ENCODE data around the gene MARS2. TPM values are rescaled to one million over a fixed set of nuclear protein-coding genes. Genes with fewer than 3 reads are reported as not detected.
"Not testable (repeated sequence)": the region's sequence is repeated elsewhere in the genome, so short reads cannot be mapped to it uniquely, and the experiment has no call there.

The MARS2 gene
- total RNA-seq, 2 experiments from 2014 or later = 15.3 to 16.7 TPM

- peaks cover 14% of the 10 kb centered on the region for H3K27me3 Mint-ChIP-seq
- no peak overlapping the region for H3K4me3 Mint-ChIP-seq
- H3K27ac Mint-ChIP-seq = no peak overlapping the region
- CTCF ChIA-PET = no interaction called here
- no peak for ATAC-seq
- H3K9me3 Mint-ChIP-seq = no peaks in the 10 kb centered on the region
- intact Hi-C loops (cut with micrococcal nuclease) = no loop called here
- DNase-seq = no peak
- POLR2A ChIA-PET = interaction anchor here (0.6 kb wide), 1 partner anchor 174 kb away, joined by 3 read pairs; no protein-coding TSS in a partner anchor
- TF ChIP-seq, protein P1, sequence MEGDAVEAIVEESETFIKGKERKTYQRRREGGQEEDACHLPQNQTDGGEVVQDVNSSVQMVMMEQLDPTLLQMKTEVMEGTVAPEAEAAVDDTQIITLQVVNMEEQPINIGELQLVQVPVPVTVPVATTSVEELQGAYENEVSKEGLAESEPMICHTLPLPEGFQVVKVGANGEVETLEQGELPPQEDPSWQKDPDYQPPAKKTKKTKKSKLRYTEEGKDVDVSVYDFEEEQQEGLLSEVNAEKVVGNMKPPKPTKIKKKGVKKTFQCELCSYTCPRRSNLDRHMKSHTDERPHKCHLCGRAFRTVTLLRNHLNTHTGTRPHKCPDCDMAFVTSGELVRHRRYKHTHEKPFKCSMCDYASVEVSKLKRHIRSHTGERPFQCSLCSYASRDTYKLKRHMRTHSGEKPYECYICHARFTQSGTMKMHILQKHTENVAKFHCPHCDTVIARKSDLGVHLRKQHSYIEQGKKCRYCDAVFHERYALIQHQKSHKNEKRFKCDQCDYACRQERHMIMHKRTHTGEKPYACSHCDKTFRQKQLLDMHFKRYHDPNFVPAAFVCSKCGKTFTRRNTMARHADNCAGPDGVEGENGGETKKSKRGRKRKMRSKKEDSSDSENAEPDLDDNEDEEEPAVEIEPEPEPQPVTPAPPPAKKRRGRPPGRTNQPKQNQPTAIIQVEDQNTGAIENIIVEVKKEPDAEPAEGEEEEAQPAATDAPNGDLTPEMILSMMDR (IDR thresholded peaks at IDR 0.05) = no peak
- peaks cover 6% of the 10 kb centered on the region for H3K4me1 Mint-ChIP-seq (ENCODE audit: low read depth)
- H3K36me3 Mint-ChIP-seq (ENCODE audit: low read depth) = no peaks in the 10 kb centered on the region
Observed at GRCh38 chr2:197674591-197674990, 30.6 kb upstream of the MARS2 start.

GRCh38 chr2:197675246-197675645 lies 29.9 kb upstream of the MARS2 start, which contains the start of gene RFTN2:
TSS of gene RFTN2 (minus strand) at chr2:197675587. CDS start at chr2:197675458, 129 bp downstream.
- Mint-ChIP-seq H3K27me3 (peaks cover 14% of the 10 kb centered on the region), H3K4me1 (ENCODE audit: low read depth) (peaks cover 6% of the 10 kb centered on the region), H3K27ac (no peak within 1 kb of the TSS), H3K9me3 (no peaks in the 10 kb centered on the region), H3K36me3 (ENCODE audit: low read depth) (no peaks in the 10 kb centered on the region), H3K4me3 (no peak within 1 kb of the TSS)
- DNase-seq (no peak), ATAC-seq (no peak)
- TF ChIP-seq, protein P1 (IDR thresholded peaks at IDR 0.05) = no peak
- ChIA-PET POLR2A (no interaction called here), CTCF (no interaction called here)
- intact Hi-C loops (cut with micrococcal nuclease) = no loop called here

DNA sequence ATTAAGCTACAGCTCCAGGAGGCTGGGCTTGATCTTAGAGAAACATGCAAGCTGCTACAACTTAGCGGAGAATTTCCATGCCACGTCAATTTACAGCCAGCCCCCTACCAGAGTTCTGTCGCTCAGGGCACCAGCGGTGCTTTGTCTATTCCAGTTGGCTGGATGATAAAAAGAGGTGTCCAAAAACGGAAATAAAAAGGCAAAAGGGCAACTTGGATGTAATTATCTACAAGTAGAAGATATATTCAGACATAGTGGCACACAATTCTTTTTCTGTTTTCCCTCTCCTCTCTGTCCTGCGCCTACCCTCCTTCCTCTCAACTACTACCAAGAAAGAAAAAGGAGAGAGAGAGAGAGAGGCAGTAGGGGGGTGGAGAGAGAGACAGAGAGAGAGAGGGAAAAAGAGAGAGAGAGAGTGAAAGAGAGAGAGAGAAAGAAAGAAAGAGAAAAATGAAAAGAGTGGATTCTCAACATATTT lies 29.4 kb upstream of the MARS2 start:
- no peaks in the 10 kb centered on the region for H3K9me3 Mint-ChIP-seq
- DNase-seq = no peak
- H3K4me3 Mint-ChIP-seq = no peak overlapping the region
- TF ChIP-seq, protein P1 (IDR thresholded peaks at IDR 0.05) = no peak
- peaks cover 14% of the 10 kb centered on the region for H3K27me3 Mint-ChIP-seq
- POLR2A ChIA-PET = no interaction called here
- no peak for ATAC-seq
- no peak overlapping the region for H3K27ac Mint-ChIP-seq
- H3K36me3 Mint-ChIP-seq (ENCODE audit: low read depth) = no peaks in the 10 kb centered on the region
- CTCF ChIA-PET = no interaction called here
- intact Hi-C loops (cut with micrococcal nuclease) = no loop called here
- H3K4me1 Mint-ChIP-seq (ENCODE audit: low read depth) = peaks cover 6% of the 10 kb centered on the region

DNA sequence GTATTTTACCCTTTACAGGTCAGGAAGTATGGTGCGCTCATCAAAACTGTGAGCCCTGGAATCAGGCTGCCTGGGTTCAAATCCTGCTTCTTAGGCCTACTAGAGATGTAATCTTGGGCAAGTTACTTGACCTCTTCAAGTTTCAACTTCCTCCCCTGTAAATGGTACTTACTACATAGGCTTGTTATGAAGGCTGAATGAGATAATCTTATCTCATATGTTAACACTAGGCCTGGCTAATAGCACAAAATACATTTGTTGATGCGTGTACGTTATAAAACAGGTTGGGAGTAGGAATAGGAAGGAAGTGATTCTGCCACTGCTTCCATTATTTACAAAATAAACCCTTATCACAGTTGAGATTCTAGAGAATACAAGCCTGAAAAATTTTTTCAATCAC lies 28.1 kb upstream of the MARS2 start:
- H3K27me3 Mint-ChIP-seq = peaks cover 14% of the 10 kb centered on the region
- intact Hi-C loops (cut with micrococcal nuclease) = no loop called here
- TF ChIP-seq, protein P1 (IDR thresholded peaks at IDR 0.05) = no peak
- ChIA-PET CTCF (no interaction called here), POLR2A (no interaction called here)
- no peak for ATAC-seq
- no peaks in the 10 kb centered on the region for H3K36me3 Mint-ChIP-seq (ENCODE audit: low read depth)
- H3K4me1 Mint-ChIP-seq (ENCODE audit: low read depth) = peaks cover 6% of the 10 kb centered on the region
- H3K9me3 Mint-ChIP-seq = no peaks in the 10 kb centered on the region
- no peak overlapping the region for H3K4me3 Mint-ChIP-seq
- no peak for DNase-seq
- H3K27ac Mint-ChIP-seq = no peak overlapping the region

DNA sequence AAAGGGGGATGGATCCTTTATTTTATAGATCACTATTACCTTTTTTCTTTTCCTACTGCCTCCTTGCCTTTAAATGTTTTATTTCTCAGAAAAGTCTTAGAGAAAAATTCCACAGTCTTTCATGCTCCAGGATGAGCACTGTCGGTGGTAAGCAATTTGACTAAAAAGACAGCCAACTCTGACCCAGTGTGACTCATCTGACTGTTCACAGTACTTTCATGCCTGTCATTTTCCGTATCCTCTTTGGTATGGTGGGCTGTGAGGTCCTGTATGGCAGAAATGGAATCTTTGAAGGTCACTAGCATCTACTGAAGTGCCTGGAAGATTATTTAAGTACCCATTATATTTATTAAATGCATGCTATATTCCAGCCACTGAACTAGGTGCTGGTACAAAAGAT lies 27.7 kb upstream of the MARS2 start:
- DNase-seq (no peak), ATAC-seq (peak; percentile 42)
- ChIA-PET CTCF (no interaction called here), POLR2A (no interaction called here)
- intact Hi-C loops (cut with micrococcal nuclease) = no loop called here
- TF ChIP-seq, protein P1 (IDR thresholded peaks at IDR 0.05) = no peak
- H3K27me3 Mint-ChIP-seq = peaks cover 14% of the 10 kb centered on the region
- peaks cover 6% of the 10 kb centered on the region for H3K4me1 Mint-ChIP-seq (ENCODE audit: low read depth)
- no peak overlapping the region for H3K27ac Mint-ChIP-seq
- no peaks in the 10 kb centered on the region for H3K9me3 Mint-ChIP-seq
- H3K36me3 Mint-ChIP-seq (ENCODE audit: low read depth) = no peaks in the 10 kb centered on the region
- no peak overlapping the region for H3K4me3 Mint-ChIP-seq

DNA sequence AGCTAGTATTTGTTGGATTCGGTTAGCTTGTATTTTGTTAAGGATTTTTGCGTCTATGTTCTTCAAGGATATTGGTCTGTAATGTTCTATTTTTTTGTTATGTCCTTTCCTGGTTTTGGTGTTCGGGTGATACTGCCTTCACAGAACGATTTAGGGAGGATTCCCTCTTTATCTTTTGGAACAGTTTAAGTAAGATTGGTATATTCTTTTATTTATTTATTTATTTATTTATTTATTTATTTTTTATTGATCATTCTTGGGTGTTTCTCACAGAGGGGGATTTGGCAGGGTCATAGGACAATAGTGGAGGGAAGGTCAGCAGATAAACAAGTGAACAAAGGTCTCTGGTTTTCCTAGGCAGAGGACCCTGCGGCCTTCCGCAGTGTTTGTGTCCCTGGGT lies 10.0 kb upstream of the MARS2 start:
- intact Hi-C loops (cut with micrococcal nuclease); H3K4me3 Mint-ChIP-seq; H3K27me3 Mint-ChIP-seq; DNase-seq; CTCF ChIA-PET; H3K4me1 Mint-ChIP-seq (ENCODE audit: low read depth); ATAC-seq; H3K9me3 Mint-ChIP-seq; POLR2A ChIA-PET; H3K27ac Mint-ChIP-seq; H3K36me3 Mint-ChIP-seq (ENCODE audit: low read depth): not testable (repeated sequence)

- H3K27me3 Mint-ChIP-seq; CTCF ChIA-PET; H3K4me3 Mint-ChIP-seq; intact Hi-C loops (cut with micrococcal nuclease); POLR2A ChIA-PET; H3K27ac Mint-ChIP-seq; H3K9me3 Mint-ChIP-seq; DNase-seq; H3K36me3 Mint-ChIP-seq (ENCODE audit: low read depth); ATAC-seq; H3K4me1 Mint-ChIP-seq (ENCODE audit: low read depth): not testable (repeated sequence)
Observed at GRCh38 chr2:197695971-197696370, 9.2 kb upstream of the MARS2 start.

DNA sequence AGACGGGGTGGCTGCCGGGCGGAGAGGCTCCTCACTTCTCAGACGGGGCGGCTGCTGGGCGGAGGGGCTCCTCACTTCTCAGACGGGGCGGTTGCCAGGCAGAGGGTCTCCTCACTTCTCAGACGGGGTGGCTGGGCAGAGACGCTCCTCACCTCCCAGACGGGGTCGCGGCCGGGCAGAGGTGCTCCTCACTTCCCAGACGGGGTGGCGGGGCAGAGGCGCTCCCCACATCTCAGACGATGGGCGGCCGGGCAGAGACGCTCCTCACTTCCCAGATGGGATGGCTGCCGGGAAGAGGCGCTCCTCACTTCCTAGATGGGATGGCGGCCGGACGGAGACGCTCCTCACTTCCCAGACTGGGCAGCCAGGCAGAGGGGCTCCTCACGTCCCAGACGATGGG lies 8.6 kb upstream of the MARS2 start:
- POLR2A ChIA-PET; H3K27me3 Mint-ChIP-seq; DNase-seq; intact Hi-C loops (cut with micrococcal nuclease); CTCF ChIA-PET; H3K36me3 Mint-ChIP-seq (ENCODE audit: low read depth); H3K4me1 Mint-ChIP-seq (ENCODE audit: low read depth); H3K4me3 Mint-ChIP-seq; ATAC-seq; H3K27ac Mint-ChIP-seq; H3K9me3 Mint-ChIP-seq: not testable (repeated sequence)
